Neural crest cell (in vitro differentiated cells): ENCODE results near the gene CPLX1. TPM values are rescaled to one million over a fixed set of nuclear protein-coding genes. Genes with fewer than 3 reads are reported as not detected.

ENCODE experiments used
- DNase-seq: peaks from one replicate; pipeline ENCODE4 v3.0.0; 2021; ENCODE audit warnings: low read depth, mixed read lengths, low spot score
- H3K27ac Mint-ChIP-seq: one replicate; pipeline ENCODE4 v1.8.0; 2021; ENCODE audit warnings: mild to moderate bottlenecking, mixed read lengths; ENCODE audit not compliant: unreplicated experiment
- H3K27me3 Mint-ChIP-seq: 2 replicates; pipeline ENCODE4 v1.8.0; 2021; ENCODE audit warnings: low read depth, mild to moderate bottlenecking, mixed read lengths
- H3K36me3 Mint-ChIP-seq: 2 replicates; pipeline ENCODE4 v1.8.0; 2021; ENCODE audit warnings: low read depth, mild to moderate bottlenecking, mixed read lengths
- H3K4me1 Mint-ChIP-seq: 2 replicates; pipeline ENCODE4 v1.8.0; 2021; ENCODE audit warnings: mixed read lengths
- H3K4me3 Mint-ChIP-seq: one replicate; pipeline ENCODE4 v1.8.0; 2021; ENCODE audit warnings: mild to moderate bottlenecking, mixed read lengths
- H3K9me3 Mint-ChIP-seq: 2 replicates; pipeline ENCODE4 v1.8.0; 2021; ENCODE audit warnings: mixed read lengths
- CTCF ChIP-seq: fragments of 200-600 bp; sonication (generic); conservative IDR thresholded peaks from 2 replicates; pipeline ENCODE4 v1.5.0; 2021; ENCODE audit warnings: antibody characterized with exemption, mild to moderate bottlenecking
- total RNA-seq: library from RNA; stranded (reverse); gene quantifications from 2 replicates; pipeline ENCODE4 v1.2.1, GENCODE V29; 2021

The CPLX1 gene
- total RNA-seq, 1 donor from 2014 or later: 2.0 TPM

- Mint-ChIP-seq H3K4me1 (no peaks in the 10 kb centered on the region), H3K27ac (no peak overlapping the region), H3K36me3 (no peaks in the 10 kb centered on the region), H3K9me3 (no peaks in the 10 kb centered on the region), H3K27me3 (peaks cover 81% of the 10 kb centered on the region), H3K4me3 (no peak overlapping the region)
- TF ChIP-seq CTCF: no peak
- no peak for DNase-seq
Observed at GRCh38 chr4:821181-821591, 4.7 kb downstream of the CPLX1 start.

- DNase-seq: no peak
Observed at GRCh38 chr4:820230-821172, 5.4 kb downstream of the CPLX1 start.

GRCh38 chr4:819401-820229 is 6.3 kb downstream of the CPLX1 start:
- Mint-ChIP-seq H3K4me3 (no peak overlapping the region), H3K4me1 (no peaks in the 10 kb centered on the region), H3K9me3 (no peaks in the 10 kb centered on the region), H3K27ac (no peak overlapping the region), H3K36me3 (no peaks in the 10 kb centered on the region), H3K27me3 (peaks cover 89% of the 10 kb centered on the region)
- no peak for TF ChIP-seq CTCF
- no peak for DNase-seq

More at GRCh38 chr4:820230-821172, 5.4 kb downstream of the CPLX1 start:
- Mint-ChIP-seq H3K27me3 (peaks cover 87% of the 10 kb centered on the region), H3K9me3 (no peaks in the 10 kb centered on the region), H3K4me1 (no peaks in the 10 kb centered on the region), H3K27ac (no peak overlapping the region), H3K36me3 (no peaks in the 10 kb centered on the region), H3K4me3 (no peak overlapping the region)
- TF ChIP-seq CTCF: no peak

GRCh38 chr4:818106-818921 is 7.6 kb downstream of the CPLX1 start:
- no peak overlapping the region for H3K4me3 Mint-ChIP-seq
- TF ChIP-seq CTCF: no peak
- H3K27me3 Mint-ChIP-seq: peaks cover 89% of the 10 kb centered on the region
- H3K36me3 Mint-ChIP-seq: no peaks in the 10 kb centered on the region
- no peaks in the 10 kb centered on the region for H3K9me3 Mint-ChIP-seq
- H3K4me1 Mint-ChIP-seq: no peaks in the 10 kb centered on the region
- DNase-seq: no peak
- no peak overlapping the region for H3K27ac Mint-ChIP-seq

- TF ChIP-seq CTCF: no peak
- H3K27me3 Mint-ChIP-seq: peaks cover 88% of the 10 kb centered on the region
- H3K27ac Mint-ChIP-seq: no peak overlapping the region
- no peaks in the 10 kb centered on the region for H3K9me3 Mint-ChIP-seq
- no peak for DNase-seq
- H3K36me3 Mint-ChIP-seq: no peaks in the 10 kb centered on the region
- H3K4me3 Mint-ChIP-seq: no peak overlapping the region
- H3K4me1 Mint-ChIP-seq: no peaks in the 10 kb centered on the region
Observed at GRCh38 chr4:815464-816146, 10.3 kb downstream of the CPLX1 start.
